ENCODE results near the gene MAST1.

GRCh38 chr19:12804051-12804450 is 34.3 kb upstream of the MAST1 start:
- TF ChIP-seq BHLHE40 (IDR thresholded peaks at IDR 0.05; ENCODE audit: borderline replicate concordance) = no peak
- no peak for TF ChIP-seq FOXK2 (IDR thresholded peaks at IDR 0.05)
- TF ChIP-seq SUZ12 (IDR thresholded peaks at IDR 0.05) = no peak
- TF ChIP-seq ARNT (IDR thresholded peaks at IDR 0.05) = no peak
